Right lung (tissue), 5 donors: Measurements from ENCODE around the gene RRP36. TPM values are rescaled to one million over a fixed set of nuclear protein-coding genes. Genes with fewer than 3 reads are reported as not detected.

Source experiments
- DNase-seq, 2 donors: peaks; one replicate each; pipeline ENCODE4 v3.0.0-alpha.2; 2013
- polyA plus RNA-seq, 5 donors: library from polyadenylated mRNA; unstranded; fragments of 120-200 nt; gene quantifications; one replicate each; pipeline versions ENCODE4 v1.2.1 to v1.2.3, GENCODE V29; 2013; ENCODE audit warnings: inconsistent platforms in 1 of 5, low replicate concordance in 1 of 5; ENCODE audit not compliant: insufficient read length in 5 of 5, insufficient read depth in 1 of 5

RRP36 gene
- polyA plus RNA-seq, 5 donors, result 45.7 to 51.6 (median 50.2) TPM

- DNase-seq, result no peak
These were observed 38.8 kb downstream of the RRP36 start for GRCh38 chr6:43060034-43060754.

- no peak for DNase-seq
These were observed 39.6 kb downstream of the RRP36 start for GRCh38 chr6:43060755-43061633.

GRCh38 chr6:43061861-43062260 is 40.4 kb downstream of the RRP36 start:
- DNase-seq, result no peak

GRCh38 chr6:43062818-43063217 is 41.4 kb downstream of the RRP36 start:
- no peak for DNase-seq

- no peak for DNase-seq
These were observed 48.7 kb downstream of the RRP36 start for GRCh38 chr6:43070028-43070632.

GRCh38 chr6:43074847-43075669 is 53.6 kb downstream of the RRP36 start:
- peak; percentile 93 to 95 for DNase-seq

GRCh38 chr6:43075670-43076463 is 54.4 kb downstream of the RRP36 start, which contains the start of gene PTK7:
Gene PTK7 (plus strand): TSS chr6:43076314. CDS start chr6:43076489, 175 bp downstream.
- DNase-seq, result peak; percentile 85 to 86

GRCh38 chr6:43076464-43077332 is 55.3 kb downstream of the RRP36 start:
- DNase-seq, result no peak

GRCh38 chr6:43077333-43077809 is 55.9 kb downstream of the RRP36 start:
- no peak for DNase-seq

- no peak for DNase-seq
These were observed 56.6 kb downstream of the RRP36 start for GRCh38 chr6:43077981-43078511.

- DNase-seq, result no peak
These were observed 57.3 kb downstream of the RRP36 start for GRCh38 chr6:43078691-43079090.

Other genes starting within 250 kb of the RRP36 start
- 10 to 100 TPM; 14.1 to 20.2 (median 18.8) TPM for gene BICRAL, start 239.6 kb upstream of the RRP36 start, polyA plus RNA-seq
- 100 to 1,000 TPM in 4 of 5 donors, 10 to 100 TPM in 1; 95.2 to 119 (median 111) TPM for gene RPL7L1, start 142.0 kb upstream of the RRP36 start, polyA plus RNA-seq
- gene PTCRA, start 105.6 kb upstream of the RRP36 start, polyA plus RNA-seq, result 1 to 10 TPM in 1 of 5 donors, under 1 TPM in 4; 0.28 to 1.1 (median 0.55) TPM
- 10 to 100 TPM; 47.1 to 73.0 (median 66.2) TPM for gene CNPY3, start 92.1 kb upstream of the RRP36 start, polyA plus RNA-seq
- gene GNMT, start 60.9 kb upstream of the RRP36 start, polyA plus RNA-seq, result 1 to 10 TPM in 4 of 5 donors, under 1 TPM in 1; 0.83 to 1.6 (median 1.3) TPM
- 10 to 100 TPM; 12.8 to 23.9 (median 17.8) TPM for gene PEX6, start 42.4 kb upstream of the RRP36 start, polyA plus RNA-seq
- gene PPP2R5D, start 37.1 kb upstream of the RRP36 start, polyA plus RNA-seq, result 10 to 100 TPM; 60.3 to 71.3 (median 64.4) TPM
- gene MEA1, start 7.7 kb upstream of the RRP36 start, polyA plus RNA-seq, result 10 to 100 TPM; 77.5 to 90.4 (median 86.1) TPM
- gene KLHDC3, start 7.4 kb upstream of the RRP36 start, polyA plus RNA-seq, result 100 to 1,000 TPM in 3 of 5 donors, 10 to 100 TPM in 2; 94.1 to 113 (median 101) TPM
- gene CUL7, start 32.2 kb downstream of the RRP36 start, polyA plus RNA-seq, result 10 to 100 TPM; 33.6 to 51.1 (median 42.4) TPM
- gene MRPL2, start 37.8 kb downstream of the RRP36 start, polyA plus RNA-seq, result 10 to 100 TPM; 35.8 to 54.1 (median 43.8) TPM
- gene KLC4, start 38.0 kb downstream of the RRP36 start, polyA plus RNA-seq, result 10 to 100 TPM; 44.0 to 59.8 (median 45.1) TPM
- 100 to 1,000 TPM; 232 to 304 (median 271) TPM for gene PTK7, start 54.7 kb downstream of the RRP36 start, polyA plus RNA-seq
- 10 to 100 TPM; 20.5 to 31.5 (median 27.1) TPM for gene SRF, start 149.6 kb downstream of the RRP36 start, polyA plus RNA-seq
- 10 to 100 TPM; 32.2 to 40.3 (median 37.6) TPM for gene CUL9, start 160.6 kb downstream of the RRP36 start, polyA plus RNA-seq
- gene DNPH1, start 207.9 kb downstream of the RRP36 start, polyA plus RNA-seq, result 10 to 100 TPM; 21.3 to 44.9 (median 28.6) TPM
- gene TTBK1, start 221.9 kb downstream of the RRP36 start, polyA plus RNA-seq, result under 1 TPM; 0.27 to 0.87 (median 0.56) TPM